IPS-NIHi7 (cell line): ENCODE measurements around the gene SLC2A11.
"Not testable (repeated sequence)": the region's sequence is repeated elsewhere in the genome, so short reads cannot be mapped to it uniquely, and the experiment has no call there.

Source experiments
- DNase-seq: peaks from one replicate; pipeline ENCODE4 v3.0.0; 2012; ENCODE audit warnings: mixed read lengths; ENCODE audit errors: extremely low spot score

The SLC2A11 gene

DNA sequence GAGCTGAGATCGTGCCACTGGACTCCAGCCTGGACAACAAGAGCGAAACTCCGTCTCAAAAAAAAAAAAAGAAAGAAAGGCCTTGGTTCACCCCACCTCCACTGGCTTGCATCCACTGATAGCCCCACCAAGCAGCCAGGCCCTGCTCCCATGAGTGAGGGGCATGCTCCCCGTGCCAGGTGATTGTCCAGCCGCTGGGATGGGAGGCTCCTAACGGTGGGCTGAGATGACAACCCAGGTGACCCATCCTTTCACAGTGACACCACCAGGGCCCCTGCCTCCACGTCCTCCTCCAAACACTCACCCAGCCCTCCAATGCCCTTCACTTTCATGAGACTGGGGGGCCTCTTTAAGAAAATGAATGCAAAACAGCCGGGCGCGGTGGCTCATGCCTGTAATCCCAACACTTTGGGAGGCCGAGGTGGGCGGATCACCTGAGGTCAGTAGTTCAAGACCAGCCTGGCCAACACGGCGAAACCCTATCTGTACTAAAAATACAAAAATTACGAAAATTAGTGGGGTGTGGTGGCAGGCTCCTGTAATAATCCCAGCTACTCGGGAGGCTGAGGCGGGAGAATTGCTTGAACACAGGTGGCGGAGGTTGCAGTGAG lies 10.3 kb upstream of the SLC2A11 start:
- no peak for DNase-seq

DNA sequence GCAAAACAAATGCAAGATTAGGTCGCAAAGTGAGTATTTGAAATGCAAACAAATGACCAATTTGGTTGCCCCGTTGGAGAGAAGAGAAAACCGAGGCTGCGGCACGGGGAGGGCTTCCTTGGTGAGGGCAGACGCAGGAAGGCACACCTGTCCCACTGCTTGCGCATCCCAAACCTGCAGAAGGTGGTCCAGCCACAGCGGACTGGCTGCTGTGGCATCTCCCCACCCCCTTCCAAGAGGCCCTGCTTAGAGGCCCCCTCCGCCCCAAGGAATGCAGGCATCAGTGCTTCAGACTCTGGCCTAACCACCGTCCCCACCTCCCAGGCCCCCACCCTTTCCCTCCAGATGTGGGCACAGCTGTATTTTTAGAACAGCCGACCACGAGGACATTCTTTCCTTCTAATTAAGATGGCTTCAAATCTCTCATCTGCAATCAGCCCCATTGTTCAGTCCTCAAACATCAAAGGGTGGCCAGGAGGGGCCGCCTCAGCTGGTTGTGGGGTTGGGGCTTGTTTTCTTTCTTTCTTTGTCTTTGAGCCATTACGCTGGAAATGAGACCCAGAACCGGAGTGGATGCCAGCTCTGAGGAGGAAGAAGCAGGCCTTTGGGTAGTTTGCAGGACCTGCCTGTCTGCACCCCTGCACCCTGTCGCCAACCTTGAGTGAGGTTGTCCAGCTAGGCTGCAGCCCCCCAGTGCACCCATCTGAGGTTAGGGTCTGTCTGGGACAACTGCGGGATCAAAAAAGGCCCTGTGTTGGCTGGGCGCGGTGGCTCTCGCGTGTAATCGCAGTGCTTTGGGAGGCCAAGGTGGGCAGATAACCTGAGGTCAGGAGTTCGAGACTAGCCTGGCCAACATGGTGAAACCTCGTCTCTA lies 9.4 kb upstream of the SLC2A11 start:
- peak; percentile 41 for DNase-seq

DNA sequence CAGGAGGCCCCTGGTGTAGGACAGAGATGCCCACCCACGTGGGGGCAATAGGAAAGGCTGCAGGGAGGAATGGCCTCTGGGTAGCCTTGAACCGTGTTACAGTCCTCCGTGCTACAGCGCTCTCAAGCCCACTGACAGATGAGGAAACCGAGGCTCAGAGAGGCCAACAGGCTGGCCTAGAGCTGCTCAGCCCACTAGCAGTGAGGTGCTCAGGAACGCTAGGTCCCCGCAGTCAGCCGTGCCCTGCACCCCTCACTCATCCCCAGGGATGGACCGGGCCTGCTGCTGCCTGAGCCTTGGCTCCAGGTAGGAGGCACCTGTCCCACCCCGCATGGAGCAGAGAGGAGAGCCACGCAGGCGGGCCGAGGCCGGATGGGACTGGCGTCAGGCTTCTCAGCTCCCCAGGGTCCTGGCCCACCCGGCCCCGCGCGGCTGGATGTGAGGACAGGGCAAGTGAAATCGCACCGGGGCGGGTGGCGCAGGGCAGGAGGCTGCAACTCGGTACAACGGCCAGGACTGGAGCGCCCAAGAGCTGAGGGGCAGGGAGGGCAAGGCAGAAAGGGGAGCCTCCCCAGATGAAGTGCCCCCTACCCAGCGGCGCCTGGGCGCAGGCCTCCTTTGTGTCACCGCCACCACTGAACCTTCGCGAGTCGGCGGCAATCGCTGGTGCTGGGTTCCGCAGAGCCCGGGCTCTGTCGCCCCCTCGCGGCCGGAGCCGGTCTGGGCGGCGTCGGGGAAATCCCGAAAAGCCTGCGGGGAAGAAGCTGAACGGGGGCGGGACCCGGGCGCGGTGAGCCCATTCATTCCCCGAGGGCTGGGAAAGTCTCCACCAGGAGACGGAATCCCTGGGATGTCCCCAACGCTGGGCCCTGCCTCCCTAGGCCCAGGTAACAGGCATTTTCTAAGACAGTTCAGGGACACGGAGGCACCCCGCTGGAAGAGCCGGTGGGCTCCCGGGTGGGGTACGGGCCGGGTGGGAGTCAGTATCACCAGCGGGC lies 8.4 kb upstream of the SLC2A11 start:
- DNase-seq = peak; percentile 92

- no peak for DNase-seq
Measured at GRCh38 chr22:23850136-23850611, 7.5 kb upstream of the SLC2A11 start.

- DNase-seq = peak; percentile 54
Measured at GRCh38 chr22:23856721-23857605, 712 bp upstream of the SLC2A11 start.

GRCh38 chr22:23858484-23858815 lies 775 bp downstream of the SLC2A11 start:
- DNase-seq = no peak

- no peak for DNase-seq
Measured at GRCh38 chr22:23859201-23859600, 1.5 kb downstream of the SLC2A11 start.

DNA sequence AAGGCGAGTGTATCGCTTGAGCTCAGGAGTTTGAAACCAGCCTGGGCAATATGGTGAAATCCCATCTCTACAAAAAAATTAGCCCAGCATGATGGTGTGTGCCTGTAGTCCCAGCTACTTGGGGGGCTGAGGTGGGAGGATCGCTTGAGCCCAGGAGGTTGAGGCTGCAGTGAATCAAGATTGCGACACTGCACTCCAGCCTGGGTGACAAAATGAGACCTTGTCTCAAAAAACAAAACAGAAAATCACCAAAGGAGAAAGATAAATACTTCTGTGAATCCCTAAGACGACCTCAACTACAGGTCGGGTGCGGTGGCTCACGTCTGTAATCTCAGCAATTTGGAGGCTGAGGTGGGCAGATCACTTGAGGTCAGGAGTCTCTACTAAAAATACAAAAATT lies 2.5 kb downstream of the SLC2A11 start:
- DNase-seq = not testable (repeated sequence)

GRCh38 chr22:23862103-23862502 lies 4.4 kb downstream of the SLC2A11 start:
- DNase-seq = peak; percentile 75

DNA sequence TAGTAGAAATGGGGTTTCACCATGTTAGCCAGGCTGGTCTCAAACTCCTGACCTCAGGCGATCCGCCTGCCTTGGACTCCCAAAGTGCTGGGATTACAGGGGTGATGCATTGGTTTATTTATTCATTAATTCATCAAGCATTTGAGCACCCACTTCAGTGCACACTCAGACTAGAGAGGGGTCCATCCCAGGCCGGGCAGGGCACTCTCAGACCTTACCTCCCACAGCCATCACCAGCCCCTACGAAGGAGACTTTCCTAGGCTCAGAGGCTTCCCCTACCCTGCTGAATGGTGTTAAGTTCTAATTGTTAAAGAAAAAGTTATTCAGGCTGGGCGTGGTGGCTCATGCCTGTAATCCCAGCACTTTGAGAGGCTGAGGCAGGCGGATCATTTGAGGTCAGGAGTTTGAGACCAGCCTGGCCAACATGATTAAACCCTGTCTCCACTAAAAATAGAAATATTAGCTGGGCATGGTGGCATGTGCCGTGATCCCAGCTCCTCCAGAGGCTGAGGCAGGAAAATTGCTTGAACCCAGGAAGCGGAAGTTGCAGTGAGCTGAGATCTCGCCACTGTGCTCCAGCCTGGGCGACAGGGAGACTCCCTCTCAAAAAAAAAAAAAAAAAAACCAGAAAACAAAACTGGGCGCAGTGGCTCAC lies 7.0 kb downstream of the SLC2A11 start:
- DNase-seq = not testable (repeated sequence)

GRCh38 chr22:23868580-23868979 lies 10.9 kb downstream of the SLC2A11 start:
- no peak for DNase-seq

DNA sequence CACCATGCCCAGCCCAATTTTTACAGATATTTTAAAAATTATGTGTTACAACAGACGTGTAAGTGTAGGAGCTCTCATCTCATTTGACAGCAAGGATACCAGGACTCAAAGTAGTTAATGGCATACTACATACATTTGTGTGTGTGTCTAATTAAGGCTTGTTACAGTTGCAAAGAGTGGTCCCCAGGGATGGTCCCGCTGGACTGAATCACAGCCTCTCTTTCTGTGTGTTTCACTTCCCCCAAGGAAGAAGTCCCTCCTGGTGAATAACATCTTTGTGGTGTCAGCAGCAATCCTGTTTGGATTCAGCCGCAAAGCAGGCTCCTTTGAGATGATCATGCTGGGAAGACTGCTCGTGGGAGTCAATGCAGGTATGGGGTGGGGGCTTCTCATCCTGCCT lies 17.2 kb downstream of the SLC2A11 start:
- DNase-seq = no peak

GRCh38 chr22:23875801-23876200 lies 18.1 kb downstream of the SLC2A11 start:
- no peak for DNase-seq

- no peak for DNase-seq
Measured at GRCh38 chr22:23877566-23877965, 19.9 kb downstream of the SLC2A11 start.

DNA sequence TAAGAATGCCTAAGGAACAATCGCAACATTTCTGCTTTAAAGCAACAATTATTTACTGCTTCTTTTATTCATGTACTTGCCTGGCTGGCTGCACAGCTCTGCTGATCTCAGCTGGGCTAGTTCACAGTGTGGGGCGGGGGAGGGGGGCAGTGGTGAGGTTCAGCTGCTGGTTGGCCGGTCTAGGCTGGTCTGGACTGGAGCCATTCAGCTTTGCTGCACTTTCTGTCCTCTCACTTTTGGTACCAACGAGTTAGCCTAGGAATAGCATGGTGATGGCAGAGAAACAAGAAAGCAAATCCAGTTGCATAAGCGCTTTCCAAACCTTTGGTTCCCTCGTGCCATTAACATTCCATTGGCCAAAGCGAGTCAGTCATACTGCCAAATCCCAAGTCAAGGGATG lies 20.5 kb downstream of the SLC2A11 start:
- DNase-seq = no peak

GRCh38 chr22:23882370-23882769 lies 24.7 kb downstream of the SLC2A11 start:
- DNase-seq = no peak

GRCh38 chr22:23883658-23884057 lies 26.0 kb downstream of the SLC2A11 start:
- DNase-seq = no peak

DNA sequence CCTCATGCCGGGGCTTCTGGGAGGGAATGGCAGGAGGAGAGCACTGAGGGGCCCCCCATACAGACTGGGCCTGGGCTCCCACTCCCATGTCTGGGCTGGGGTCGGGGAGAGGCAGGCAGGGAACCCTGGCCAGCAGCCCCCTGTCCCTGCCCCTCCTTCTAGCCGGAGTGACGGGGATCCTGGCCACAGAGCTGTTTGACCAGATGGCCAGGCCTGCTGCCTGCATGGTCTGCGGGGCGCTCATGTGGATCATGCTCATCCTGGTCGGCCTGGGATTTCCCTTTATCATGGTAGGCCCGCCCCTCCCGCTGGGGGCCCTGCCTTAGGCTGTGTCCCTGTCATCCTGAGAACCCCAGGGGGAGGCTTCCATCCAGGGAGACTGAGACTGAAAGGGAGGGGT lies 26.5 kb downstream of the SLC2A11 start:
- DNase-seq = no peak

DNA sequence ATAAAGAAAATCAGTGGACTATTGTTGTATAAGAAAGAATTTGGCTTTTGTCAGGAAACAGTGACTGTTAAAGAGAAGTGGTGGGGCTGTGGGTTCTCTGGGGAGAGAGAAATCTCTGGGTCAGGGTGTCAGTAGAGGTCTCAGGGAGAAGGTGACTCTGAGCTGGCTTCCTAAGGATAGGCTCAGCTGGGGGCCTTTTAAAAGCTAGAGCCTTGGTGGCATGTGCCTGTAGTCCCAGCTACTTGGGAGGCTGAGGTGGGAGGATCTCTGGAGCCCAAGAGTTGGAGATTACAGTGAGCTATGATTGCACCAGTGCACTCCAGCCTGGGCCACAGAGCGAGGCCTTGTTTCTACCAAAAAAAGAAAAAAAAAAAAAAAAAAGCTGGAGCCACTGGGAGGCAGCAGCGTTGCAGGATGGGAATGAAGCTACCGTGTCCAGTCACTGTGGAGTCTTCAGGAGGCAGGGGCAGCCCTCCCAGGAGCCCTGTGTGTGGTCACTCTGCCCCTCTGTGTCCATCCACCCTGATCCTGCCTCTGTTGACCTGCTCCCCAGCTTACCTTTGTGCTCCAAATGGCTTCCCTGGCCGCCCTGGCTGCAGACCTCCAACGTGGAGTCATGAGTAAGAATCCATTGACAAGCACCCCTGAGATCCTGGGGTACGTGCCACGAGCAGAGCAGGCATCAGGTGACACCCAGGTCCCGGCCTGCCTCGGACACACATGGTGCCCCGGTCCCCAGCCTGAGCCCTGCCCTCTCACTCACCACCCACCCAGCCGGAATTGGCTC lies 31.1 kb downstream of the SLC2A11 start:
- DNase-seq = peak; percentile 56

DNA sequence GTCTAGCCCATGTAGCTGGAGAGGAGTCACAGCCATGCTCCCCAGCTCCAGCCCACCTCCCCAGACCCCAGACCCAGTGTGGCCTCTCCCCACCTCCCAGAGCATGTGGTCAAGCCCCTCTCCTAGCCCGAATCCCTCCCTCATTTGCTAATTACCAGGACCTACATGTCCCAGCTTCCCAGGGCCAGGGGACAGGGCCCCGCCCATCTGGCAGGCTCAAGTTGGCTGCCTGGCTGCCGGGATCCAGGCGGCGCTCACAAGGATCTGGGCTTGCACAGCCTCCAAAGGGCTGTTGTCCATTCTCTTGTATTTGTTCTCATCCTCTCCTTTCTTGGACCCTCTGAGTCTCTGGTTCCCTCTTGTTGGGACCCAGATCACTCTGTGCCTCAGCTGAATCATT lies 31.9 kb downstream of the SLC2A11 start:
- DNase-seq = no peak
